GM23338 (cell line): ENCODE data around the gene CALHM2. TPM values are rescaled to one million over a fixed set of nuclear protein-coding genes. Genes with fewer than 3 reads are reported as not detected.

Experiments
- ATAC-seq: fragments of 200-7000 bp; cut with Tn5 transposase; 3 replicates; pipeline ENCODE4 v1.9.1; 2020
- DNase-seq: peaks from one replicate; pipeline ENCODE4 v3.0.0-alpha.2; 2015; ENCODE audit warnings: low spot score
- H2AFZ ChIP-seq: fragments of 200-600 bp; sonication (generic); 2 replicates; pipeline ENCODE4 v1.8.0; 2016; ENCODE audit warnings: antibody characterized with exemption, mild to moderate bottlenecking, moderate library complexity
- H3F3A ChIP-seq: fragments of 200-600 bp; sonication (generic); replicated peaks from 2 replicates; pipeline ENCODE4 v1.8.0; 2017; ENCODE audit warnings: antibody characterized with exemption, mixed run types, low read depth
- H3K27ac ChIP-seq: fragments of 200-600 bp; sonication (generic); 2 replicates; pipeline ENCODE4 v1.6.1; 2016; ENCODE audit warnings: low read depth
- H3K27me3 ChIP-seq: fragments of 200-600 bp; sonication (generic); 2 replicates; pipeline ENCODE4 v1.8.0; 2016; ENCODE audit warnings: mild to moderate bottlenecking, mixed run types, moderate library complexity; ENCODE audit not compliant: insufficient read depth
- H3K36me3 ChIP-seq: fragments of 200-600 bp; sonication (generic); 2 replicates; pipeline ENCODE4 v1.8.0; 2016; ENCODE audit warnings: mild to moderate bottlenecking; ENCODE audit not compliant: insufficient read depth
- H3K4me1 ChIP-seq: fragments of 200-600 bp; sonication (generic); 2 replicates; pipeline ENCODE4 v1.8.0; 2016; ENCODE audit warnings: mild to moderate bottlenecking, moderate library complexity; ENCODE audit not compliant: insufficient read depth
- H3K4me2 ChIP-seq: fragments of 200-600 bp; sonication (generic); 2 replicates; pipeline ENCODE4 v1.7.1; 2017; ENCODE audit warnings: mixed run types
- H3K4me3 ChIP-seq: fragments of 200-600 bp; sonication (generic); 2 replicates; pipeline ENCODE4 v1.6.1; 2016; ENCODE audit warnings: mixed run types
- H3K79me2 ChIP-seq: fragments of 200-600 bp; sonication (generic); replicated peaks from 2 replicates; pipeline ENCODE4 v1.8.0; 2017; ENCODE audit warnings: mild to moderate bottlenecking; ENCODE audit not compliant: insufficient read depth
- H3K9me2 ChIP-seq: fragments of 200-600 bp; sonication (generic); 2 replicates; pipeline ENCODE4 v1.8.0; 2017; ENCODE audit not compliant: insufficient read depth
- H4K20me1 ChIP-seq: fragments of 200-600 bp; sonication (generic); replicated peaks from 2 replicates; pipeline ENCODE4 v1.8.0; 2017; ENCODE audit warnings: mild to moderate bottlenecking; ENCODE audit not compliant: insufficient read depth
- H3K27ac Mint-ChIP-seq: 2 replicates; pipeline ENCODE4 v1.8.0; 2020; ENCODE audit warnings: inconsistent platforms, mild to moderate bottlenecking, moderate library complexity, mixed read lengths
- H3K27me3 Mint-ChIP-seq: 3 replicates; pipeline ENCODE4 v1.8.0; 2022; ENCODE audit warnings: low read depth, mild to moderate bottlenecking, moderate library complexity, mixed read lengths, inconsistent platforms; ENCODE audit not compliant: insufficient read depth, poor library complexity
- H3K36me3 Mint-ChIP-seq: 3 replicates; pipeline ENCODE4 v1.8.0; 2021; ENCODE audit warnings: low read depth, mild to moderate bottlenecking, inconsistent platforms, moderate library complexity, mixed read lengths
- H3K4me1 Mint-ChIP-seq: 3 replicates; pipeline ENCODE4 v1.8.0; 2020; ENCODE audit warnings: mild to moderate bottlenecking, inconsistent platforms, mixed read lengths
- H3K4me3 Mint-ChIP-seq: 3 replicates; pipeline ENCODE4 v1.8.0; 2021; ENCODE audit warnings: moderate library complexity, mild to moderate bottlenecking, inconsistent platforms, mixed read lengths
- H3K9me3 Mint-ChIP-seq: 3 replicates; pipeline ENCODE4 v1.8.0; 2020; ENCODE audit warnings: moderate library complexity, mild to moderate bottlenecking, inconsistent platforms, mixed read lengths
- CREB1 ChIP-seq: fragments of 250-450 bp; sonication (Bioruptor Pico); IDR thresholded peaks from 2 replicates; pipeline ENCODE4 v1.5.0; 2020; ENCODE audit warnings: low read depth, mild to moderate bottlenecking, moderate library complexity
- EZH2 ChIP-seq: fragments of 200-600 bp; sonication (generic); IDR thresholded peaks from one replicate; pipeline ENCODE4 v1.8.0; 2017; ENCODE audit warnings: antibody characterized with exemption, mild to moderate bottlenecking, low read depth; ENCODE audit not compliant: unreplicated experiment
- EZH2phosphoT487 ChIP-seq: fragments of 200-600 bp; sonication (generic); IDR thresholded peaks from one replicate; pipeline ENCODE4 v1.8.1; 2018; ENCODE audit warnings: antibody characterized with exemption; ENCODE audit not compliant: unreplicated experiment
- JUNB ChIP-seq: IDR thresholded peaks from one replicate; pipeline ENCODE4 v1.6.1; 2016; ENCODE audit warnings: antibody characterized with exemption; ENCODE audit not compliant: unreplicated experiment
- NANOG ChIP-seq: IDR thresholded peaks from 2 replicates; pipeline ENCODE4 v1.6.1; 2016; ENCODE audit warnings: antibody characterized with exemption, borderline replicate concordance
- POLR2AphosphoS5 ChIP-seq: IDR thresholded peaks from 2 replicates; pipeline ENCODE4 v1.6.1; 2016; ENCODE audit warnings: antibody characterized with exemption, low read depth
- STAT1 ChIP-seq: IDR thresholded peaks from one replicate; pipeline ENCODE4 v1.6.1; 2016; ENCODE audit warnings: antibody characterized with exemption; ENCODE audit not compliant: unreplicated experiment
- ZNF114 ChIP-seq: fragments of 250-450 bp; sonication (Bioruptor Pico); IDR thresholded peaks from 2 replicates; pipeline ENCODE4 v1.5.0; 2020; ENCODE audit warnings: mild to moderate bottlenecking, moderate library complexity
- ZNF331 ChIP-seq: fragments of 250-450 bp; sonication (Bioruptor Pico); IDR thresholded peaks from 2 replicates; pipeline ENCODE4 v1.5.0; 2020; ENCODE audit warnings: low read depth, mild to moderate bottlenecking, moderate library complexity
- polyA plus RNA-seq: library from polyadenylated mRNA; unstranded; fragments of >200 nt; fragmentation: Nextera tagmentation; extraction: Ambion mirVana; gene quantifications from 2 replicates; pipeline ENCODE4 v1.2.1, GENCODE V29; 2016
- total RNA-seq: library from RNA; depleted of rRNA; stranded (reverse); fragments of >200 nt; shearing (Covaris generic); gene quantifications from 2 replicates; pipeline ENCODE4 v1.2.3, GENCODE V29; 2014
- TF ChIP-seq, protein P1 (sequence below), 2 experiments: fragments of 200-600 bp in 1 of 2; sonication (generic) in 1 of 2; conservative IDR thresholded peaks; 2 replicates each; pipeline versions ENCODE4 v1.5.1 to v1.6.1; 2016 to 2017; ENCODE audit warnings: antibody characterized with exemption in 2 of 2, low read depth in 2 of 2, mild to moderate bottlenecking in 2 of 2, moderate library complexity in 1 of 2
- TF ChIP-seq, protein P2 (sequence below): IDR thresholded peaks from 2 replicates; pipeline ENCODE4 v1.6.1; 2016; ENCODE audit warnings: antibody characterized with exemption
- TF ChIP-seq, protein P3 (sequence below): fragments of 250-450 bp; sonication (Bioruptor Pico); IDR thresholded peaks from 2 replicates; pipeline ENCODE4 v1.5.0; 2020; ENCODE audit warnings: mild to moderate bottlenecking, moderate library complexity
- TF ChIP-seq, protein P4 (sequence below): IDR thresholded peaks from one replicate; pipeline ENCODE4 v1.6.1; 2018; ENCODE audit warnings: antibody characterized with exemption; ENCODE audit not compliant: unreplicated experiment

CALHM2 gene
- total and polyA plus RNA-seq, 2 experiments from 2014 or later, result 2.1 to 2.2 TPM

DNA sequence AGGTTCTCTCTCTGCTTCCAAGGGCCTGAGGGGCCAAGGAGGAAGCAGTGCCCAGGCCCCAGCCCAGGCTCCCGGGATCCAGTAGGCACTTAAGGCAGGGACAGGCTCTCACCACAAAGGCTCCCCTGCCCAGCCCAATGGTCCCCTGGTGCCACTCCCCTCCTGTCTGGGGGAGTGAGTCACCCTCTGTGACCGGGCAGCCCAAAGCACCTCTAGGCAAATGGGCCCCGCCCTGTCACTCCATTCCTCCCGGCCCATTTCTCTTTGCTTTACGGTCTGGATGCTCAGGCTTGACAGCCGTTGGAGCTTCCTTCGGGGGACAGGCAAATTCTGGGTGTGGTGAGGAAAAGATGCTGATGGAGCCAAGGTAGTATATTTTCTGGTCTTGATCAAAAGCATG, 27.0 kb upstream of the CALHM2 start, which contains the start of gene CALHM3:
Gene CALHM3, minus strand, starts transcription at position 106 of the 400 bp plus-strand sequence. CDS start 208 bp downstream, outside the sequence.
- ATAC-seq, result no peak
- H3K4me1 ChIP-seq, result no peaks in the 10 kb centered on the region

More for the DNA sequence above, 27.0 kb upstream of the CALHM2 start, which contains the start of gene CALHM3:
- Histone ChIP-seq H3K4me3 (no peak within 1 kb of the TSS), H4K20me1 (no peaks in the 10 kb centered on the region), H3K4me2 (no peak within 1 kb of the TSS), H3K79me2 (no peaks in the 10 kb centered on the region), H3F3A (no peaks in the 10 kb centered on the region), H3K9me2 (no peaks in the 10 kb centered on the region), H3K27ac (no peak within 1 kb of the TSS), H3K27me3 (no peaks in the 10 kb centered on the region), H3K36me3 (no peaks in the 10 kb centered on the region), H2AFZ (no peak within 1 kb of the TSS)
- Mint-ChIP-seq H3K27me3 (peaks cover 15% of the 10 kb centered on the region), H3K4me3 (no peak within 1 kb of the TSS), H3K27ac (no peak within 1 kb of the TSS), H3K4me1 (peaks cover 15% of the 10 kb centered on the region), H3K36me3 (no peaks in the 10 kb centered on the region), H3K9me3 (no peaks in the 10 kb centered on the region)
- no peak for DNase-seq
- no peak for TF ChIP-seq JUNB
- no peak for TF ChIP-seq ZNF114
- TF ChIP-seq, protein P1, sequence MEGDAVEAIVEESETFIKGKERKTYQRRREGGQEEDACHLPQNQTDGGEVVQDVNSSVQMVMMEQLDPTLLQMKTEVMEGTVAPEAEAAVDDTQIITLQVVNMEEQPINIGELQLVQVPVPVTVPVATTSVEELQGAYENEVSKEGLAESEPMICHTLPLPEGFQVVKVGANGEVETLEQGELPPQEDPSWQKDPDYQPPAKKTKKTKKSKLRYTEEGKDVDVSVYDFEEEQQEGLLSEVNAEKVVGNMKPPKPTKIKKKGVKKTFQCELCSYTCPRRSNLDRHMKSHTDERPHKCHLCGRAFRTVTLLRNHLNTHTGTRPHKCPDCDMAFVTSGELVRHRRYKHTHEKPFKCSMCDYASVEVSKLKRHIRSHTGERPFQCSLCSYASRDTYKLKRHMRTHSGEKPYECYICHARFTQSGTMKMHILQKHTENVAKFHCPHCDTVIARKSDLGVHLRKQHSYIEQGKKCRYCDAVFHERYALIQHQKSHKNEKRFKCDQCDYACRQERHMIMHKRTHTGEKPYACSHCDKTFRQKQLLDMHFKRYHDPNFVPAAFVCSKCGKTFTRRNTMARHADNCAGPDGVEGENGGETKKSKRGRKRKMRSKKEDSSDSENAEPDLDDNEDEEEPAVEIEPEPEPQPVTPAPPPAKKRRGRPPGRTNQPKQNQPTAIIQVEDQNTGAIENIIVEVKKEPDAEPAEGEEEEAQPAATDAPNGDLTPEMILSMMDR (conservative IDR thresholded peaks at IDR 0.05; ENCODE audit: low read depth in 2 of 2), result no peak
- TF ChIP-seq, protein P2, sequence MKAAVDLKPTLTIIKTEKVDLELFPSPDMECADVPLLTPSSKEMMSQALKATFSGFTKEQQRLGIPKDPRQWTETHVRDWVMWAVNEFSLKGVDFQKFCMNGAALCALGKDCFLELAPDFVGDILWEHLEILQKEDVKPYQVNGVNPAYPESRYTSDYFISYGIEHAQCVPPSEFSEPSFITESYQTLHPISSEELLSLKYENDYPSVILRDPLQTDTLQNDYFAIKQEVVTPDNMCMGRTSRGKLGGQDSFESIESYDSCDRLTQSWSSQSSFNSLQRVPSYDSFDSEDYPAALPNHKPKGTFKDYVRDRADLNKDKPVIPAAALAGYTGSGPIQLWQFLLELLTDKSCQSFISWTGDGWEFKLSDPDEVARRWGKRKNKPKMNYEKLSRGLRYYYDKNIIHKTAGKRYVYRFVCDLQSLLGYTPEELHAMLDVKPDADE, result no peak
- TF ChIP-seq STAT1, result no peak
- TF ChIP-seq ZNF331 (CRISPR knock-in tag), result no peak
- TF ChIP-seq, protein P3, sequence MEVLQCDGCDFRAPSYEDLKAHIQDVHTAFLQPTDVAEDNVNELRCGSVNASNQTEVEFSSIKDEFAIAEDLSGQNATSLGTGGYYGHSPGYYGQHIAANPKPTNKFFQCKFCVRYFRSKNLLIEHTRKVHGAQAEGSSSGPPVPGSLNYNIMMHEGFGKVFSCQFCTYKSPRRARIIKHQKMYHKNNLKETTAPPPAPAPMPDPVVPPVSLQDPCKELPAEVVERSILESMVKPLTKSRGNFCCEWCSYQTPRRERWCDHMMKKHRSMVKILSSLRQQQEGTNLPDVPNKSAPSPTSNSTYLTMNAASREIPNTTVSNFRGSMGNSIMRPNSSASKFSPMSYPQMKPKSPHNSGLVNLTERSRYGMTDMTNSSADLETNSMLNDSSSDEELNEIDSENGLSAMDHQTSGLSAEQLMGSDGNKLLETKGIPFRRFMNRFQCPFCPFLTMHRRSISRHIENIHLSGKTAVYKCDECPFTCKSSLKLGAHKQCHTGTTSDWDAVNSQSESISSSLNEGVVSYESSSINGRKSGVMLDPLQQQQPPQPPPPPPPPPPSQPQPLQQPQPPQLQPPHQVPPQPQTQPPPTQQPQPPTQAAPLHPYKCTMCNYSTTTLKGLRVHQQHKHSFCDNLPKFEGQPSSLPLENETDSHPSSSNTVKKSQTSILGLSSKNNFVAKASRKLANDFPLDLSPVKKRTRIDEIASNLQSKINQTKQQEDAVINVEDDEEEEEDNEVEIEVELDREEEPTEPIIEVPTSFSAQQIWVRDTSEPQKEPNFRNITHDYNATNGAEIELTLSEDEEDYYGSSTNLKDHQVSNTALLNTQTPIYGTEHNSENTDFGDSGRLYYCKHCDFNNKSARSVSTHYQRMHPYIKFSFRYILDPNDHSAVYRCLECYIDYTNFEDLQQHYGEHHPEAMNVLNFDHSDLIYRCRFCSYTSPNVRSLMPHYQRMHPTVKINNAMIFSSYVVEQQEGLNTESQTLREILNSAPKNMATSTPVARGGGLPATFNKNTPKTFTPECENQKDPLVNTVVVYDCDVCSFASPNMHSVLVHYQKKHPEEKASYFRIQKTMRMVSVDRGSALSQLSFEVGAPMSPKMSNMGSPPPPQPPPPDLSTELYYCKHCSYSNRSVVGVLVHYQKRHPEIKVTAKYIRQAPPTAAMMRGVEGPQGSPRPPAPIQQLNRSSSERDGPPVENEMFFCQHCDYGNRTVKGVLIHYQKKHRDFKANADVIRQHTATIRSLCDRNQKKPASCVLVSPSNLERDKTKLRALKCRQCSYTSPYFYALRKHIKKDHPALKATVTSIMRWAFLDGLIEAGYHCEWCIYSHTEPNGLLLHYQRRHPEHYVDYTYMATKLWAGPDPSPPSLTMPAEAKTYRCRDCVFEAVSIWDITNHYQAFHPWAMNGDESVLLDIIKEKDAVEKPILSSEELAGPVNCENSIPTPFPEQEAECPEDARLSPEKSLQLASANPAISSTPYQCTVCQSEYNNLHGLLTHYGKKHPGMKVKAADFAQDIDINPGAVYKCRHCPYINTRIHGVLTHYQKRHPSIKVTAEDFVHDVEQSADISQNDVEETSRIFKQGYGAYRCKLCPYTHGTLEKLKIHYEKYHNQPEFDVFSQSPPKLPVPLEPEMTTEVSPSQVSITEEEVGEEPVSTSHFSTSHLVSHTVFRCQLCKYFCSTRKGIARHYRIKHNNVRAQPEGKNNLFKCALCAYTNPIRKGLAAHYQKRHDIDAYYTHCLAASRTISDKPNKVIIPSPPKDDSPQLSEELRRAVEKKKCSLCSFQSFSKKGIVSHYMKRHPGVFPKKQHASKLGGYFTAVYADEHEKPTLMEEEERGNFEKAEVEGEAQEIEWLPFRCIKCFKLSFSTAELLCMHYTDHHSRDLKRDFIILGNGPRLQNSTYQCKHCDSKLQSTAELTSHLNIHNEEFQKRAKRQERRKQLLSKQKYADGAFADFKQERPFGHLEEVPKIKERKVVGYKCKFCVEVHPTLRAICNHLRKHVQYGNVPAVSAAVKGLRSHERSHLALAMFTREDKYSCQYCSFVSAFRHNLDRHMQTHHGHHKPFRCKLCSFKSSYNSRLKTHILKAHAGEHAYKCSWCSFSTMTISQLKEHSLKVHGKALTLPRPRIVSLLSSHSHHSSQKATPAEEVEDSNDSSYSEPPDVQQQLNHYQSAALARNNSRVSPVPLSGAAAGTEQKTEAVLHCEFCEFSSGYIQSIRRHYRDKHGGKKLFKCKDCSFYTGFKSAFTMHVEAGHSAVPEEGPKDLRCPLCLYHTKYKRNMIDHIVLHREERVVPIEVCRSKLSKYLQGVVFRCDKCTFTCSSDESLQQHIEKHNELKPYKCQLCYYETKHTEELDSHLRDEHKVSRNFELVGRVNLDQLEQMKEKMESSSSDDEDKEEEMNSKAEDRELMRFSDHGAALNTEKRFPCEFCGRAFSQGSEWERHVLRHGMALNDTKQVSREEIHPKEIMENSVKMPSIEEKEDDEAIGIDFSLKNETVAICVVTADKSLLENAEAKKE (CRISPR knock-in tag), result no peak
- no peak for TF ChIP-seq POLR2AphosphoS5
- no peak for TF ChIP-seq EZH2
- TF ChIP-seq EZH2phosphoT487, result no peak
- no peak for TF ChIP-seq CREB1 (CRISPR knock-in tag)
- TF ChIP-seq NANOG, result no peak
- TF ChIP-seq, protein P4, sequence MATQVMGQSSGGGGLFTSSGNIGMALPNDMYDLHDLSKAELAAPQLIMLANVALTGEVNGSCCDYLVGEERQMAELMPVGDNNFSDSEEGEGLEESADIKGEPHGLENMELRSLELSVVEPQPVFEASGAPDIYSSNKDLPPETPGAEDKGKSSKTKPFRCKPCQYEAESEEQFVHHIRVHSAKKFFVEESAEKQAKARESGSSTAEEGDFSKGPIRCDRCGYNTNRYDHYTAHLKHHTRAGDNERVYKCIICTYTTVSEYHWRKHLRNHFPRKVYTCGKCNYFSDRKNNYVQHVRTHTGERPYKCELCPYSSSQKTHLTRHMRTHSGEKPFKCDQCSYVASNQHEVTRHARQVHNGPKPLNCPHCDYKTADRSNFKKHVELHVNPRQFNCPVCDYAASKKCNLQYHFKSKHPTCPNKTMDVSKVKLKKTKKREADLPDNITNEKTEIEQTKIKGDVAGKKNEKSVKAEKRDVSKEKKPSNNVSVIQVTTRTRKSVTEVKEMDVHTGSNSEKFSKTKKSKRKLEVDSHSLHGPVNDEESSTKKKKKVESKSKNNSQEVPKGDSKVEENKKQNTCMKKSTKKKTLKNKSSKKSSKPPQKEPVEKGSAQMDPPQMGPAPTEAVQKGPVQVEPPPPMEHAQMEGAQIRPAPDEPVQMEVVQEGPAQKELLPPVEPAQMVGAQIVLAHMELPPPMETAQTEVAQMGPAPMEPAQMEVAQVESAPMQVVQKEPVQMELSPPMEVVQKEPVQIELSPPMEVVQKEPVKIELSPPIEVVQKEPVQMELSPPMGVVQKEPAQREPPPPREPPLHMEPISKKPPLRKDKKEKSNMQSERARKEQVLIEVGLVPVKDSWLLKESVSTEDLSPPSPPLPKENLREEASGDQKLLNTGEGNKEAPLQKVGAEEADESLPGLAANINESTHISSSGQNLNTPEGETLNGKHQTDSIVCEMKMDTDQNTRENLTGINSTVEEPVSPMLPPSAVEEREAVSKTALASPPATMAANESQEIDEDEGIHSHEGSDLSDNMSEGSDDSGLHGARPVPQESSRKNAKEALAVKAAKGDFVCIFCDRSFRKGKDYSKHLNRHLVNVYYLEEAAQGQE, result no peak
